IPS DF 6.9 (cell line): ENCODE results near the gene PDYN.

Source experiments
- DNase-seq: peaks from one replicate; pipeline ENCODE4 v3.0.0-alpha.2; 2013; ENCODE audit warnings: low read depth, low spot score
- H3K27ac ChIP-seq: one replicate; pipeline ENCODE4 v1.5.1; 2013; ENCODE audit warnings: low read length, control low read depth
- H3K27me3 ChIP-seq: 2 replicates; pipeline ENCODE4 v1.6.1; 2013; ENCODE audit warnings: mild to moderate bottlenecking, low read length; ENCODE audit not compliant: control insufficient read depth, insufficient read depth
- H3K36me3 ChIP-seq: 2 replicates; pipeline ENCODE4 v1.6.1; 2013; ENCODE audit warnings: low read length; ENCODE audit not compliant: control insufficient read depth, insufficient read depth
- H3K4me1 ChIP-seq: 2 replicates; pipeline ENCODE4 v1.6.1; 2013; ENCODE audit warnings: low read length; ENCODE audit not compliant: control insufficient read depth, insufficient read depth
- H3K4me3 ChIP-seq: 2 replicates; pipeline ENCODE4 v1.5.1; 2013; ENCODE audit warnings: mild to moderate bottlenecking, low read length
- H3K9me3 ChIP-seq: 2 replicates; pipeline ENCODE4 v1.6.1; 2013; ENCODE audit warnings: low read length, inconsistent platforms; ENCODE audit not compliant: control insufficient read depth, insufficient read depth
- WGBS: extraction: QIAGEN DNeasy Blood & Tissue Kit; methylation state at CpG from one replicate; pipeline ENCODE4 v1.1.7; 2013; ENCODE audit warnings: mixed read lengths, missing lambda C conversion rate; ENCODE audit not compliant: insufficient read length, insufficient coverage; 5-methylcytosine and 5-hydroxymethylcytosine counted together

Gene PDYN

DNA sequence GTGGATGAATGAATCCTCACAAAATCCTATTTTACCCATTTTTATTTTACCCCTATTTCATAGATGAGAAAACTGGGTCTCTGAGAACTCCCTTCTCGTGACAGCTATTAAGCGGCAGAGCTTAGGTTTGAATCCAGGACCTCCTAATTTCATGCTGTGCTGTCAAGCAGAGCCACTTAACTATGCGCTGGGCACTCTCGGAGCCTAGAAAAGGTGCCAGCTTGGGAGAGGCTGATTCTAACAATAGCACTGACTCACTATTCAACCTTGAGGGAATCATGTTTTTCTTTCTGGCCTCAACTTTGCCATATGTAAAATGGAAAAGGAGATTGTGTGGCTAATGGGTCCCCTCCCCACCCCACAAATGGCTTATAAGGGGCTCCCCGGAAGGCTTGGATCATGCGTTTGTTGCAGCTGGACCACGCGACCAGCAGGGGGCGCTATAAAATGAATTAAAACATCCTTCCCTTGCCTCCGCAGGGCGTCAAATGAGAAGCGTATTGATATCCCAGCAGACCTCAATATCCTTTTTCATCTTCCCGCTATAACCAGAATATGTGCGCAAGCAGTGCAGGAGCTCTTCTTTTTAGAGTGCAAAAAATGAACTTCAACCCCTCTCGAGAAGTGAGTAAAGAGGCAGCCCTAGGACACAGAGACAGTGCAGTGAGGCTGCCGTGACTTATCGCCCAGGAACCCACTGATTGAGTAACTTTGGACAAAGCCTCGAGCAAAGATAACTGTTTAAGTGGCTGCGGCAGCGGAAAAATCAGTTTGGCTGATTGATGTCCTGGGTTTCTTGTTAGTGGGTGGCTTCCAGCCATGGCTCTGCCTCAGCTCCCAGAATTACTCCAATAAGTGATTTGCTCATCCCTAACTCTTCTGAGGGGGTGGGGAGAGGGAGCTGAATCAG lies 12.8 kb upstream of the PDYN start:
- no CpG with 5 or more reads among the region's 20 CpGs for WGBS
- DNase-seq: peak; percentile 37
- H3K4me1 ChIP-seq: no peaks in the 10 kb centered on the region

DNA sequence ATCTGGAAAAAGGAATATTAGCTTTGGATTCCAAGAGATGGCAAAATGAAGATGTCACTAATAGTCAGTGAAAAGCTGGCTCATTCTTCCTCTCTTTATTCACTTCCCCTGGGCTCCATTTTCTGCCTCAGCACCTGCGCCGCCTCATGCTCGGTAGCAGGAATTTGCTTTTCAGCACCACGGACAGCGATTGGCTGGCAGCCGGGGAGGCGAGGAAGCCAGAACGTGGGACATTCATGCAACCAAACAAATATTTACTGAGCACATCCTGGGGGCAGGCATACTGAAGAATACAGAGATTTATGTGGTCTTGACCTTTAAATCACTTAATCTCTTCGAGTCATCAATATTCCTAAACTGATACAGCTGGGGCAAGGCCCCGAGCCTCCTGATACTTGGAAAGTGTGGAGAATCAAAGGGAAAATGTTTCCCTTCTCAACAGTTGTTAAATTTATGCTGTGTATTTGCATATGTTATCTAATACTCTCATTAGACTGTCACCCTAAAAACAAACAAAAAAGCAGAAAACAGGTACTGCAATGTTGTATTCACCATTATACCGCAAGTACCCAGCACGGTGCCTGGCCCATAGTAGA lies 12.1 kb upstream of the PDYN start:
- Histone ChIP-seq H3K36me3 (no peaks in the 10 kb centered on the region), H3K27me3 (no peaks in the 10 kb centered on the region), H3K4me3 (no peak overlapping the region), H3K9me3 (no peaks in the 10 kb centered on the region), H3K4me1 (no peaks in the 10 kb centered on the region), H3K27ac (no peak overlapping the region)
- DNase-seq: peak; percentile 50
- WGBS: no CpG with 5 or more reads among the region's 12 CpGs

More for the DNA sequence above, 12.8 kb upstream of the PDYN start:
- H3K27ac ChIP-seq: no peak overlapping the region
- H3K4me3 ChIP-seq: no peak overlapping the region
- H3K9me3 ChIP-seq: no peaks in the 10 kb centered on the region
- no peaks in the 10 kb centered on the region for H3K36me3 ChIP-seq
- no peaks in the 10 kb centered on the region for H3K27me3 ChIP-seq

DNA sequence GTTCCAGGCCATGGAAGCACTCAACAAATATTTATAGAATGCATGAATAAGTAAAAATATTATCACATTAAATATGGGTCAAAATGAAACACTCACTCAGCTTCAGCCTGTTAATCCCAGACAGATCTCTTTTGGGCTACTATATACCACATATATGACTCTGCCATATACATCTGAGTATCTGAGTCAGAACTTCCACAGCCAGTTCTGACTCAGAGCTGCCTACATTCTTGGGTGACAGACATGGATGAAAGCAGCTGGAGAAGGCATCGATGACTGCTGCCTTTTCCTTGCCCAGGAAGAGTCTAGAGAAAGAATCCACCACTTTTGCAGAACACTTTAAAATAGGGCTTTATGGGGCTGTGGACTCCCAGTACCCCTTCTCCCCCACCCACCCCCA lies 11.5 kb upstream of the PDYN start:
- Histone ChIP-seq H3K36me3 (no peaks in the 10 kb centered on the region), H3K27me3 (no peaks in the 10 kb centered on the region), H3K4me3 (no peak overlapping the region), H3K9me3 (no peaks in the 10 kb centered on the region), H3K27ac (no peak overlapping the region), H3K4me1 (no peaks in the 10 kb centered on the region)
- no CpG with 5 or more reads among the region's 1 CpG for WGBS
- DNase-seq: no peak

GRCh38 chr20:2004171-2004570 lies 10.3 kb upstream of the PDYN start:
- Histone ChIP-seq H3K27me3 (no peaks in the 10 kb centered on the region), H3K4me3 (no peak overlapping the region), H3K27ac (no peak overlapping the region), H3K4me1 (no peaks in the 10 kb centered on the region), H3K36me3 (no peaks in the 10 kb centered on the region), H3K9me3 (no peaks in the 10 kb centered on the region)
- no CpG with 5 or more reads among the region's 1 CpG for WGBS
- DNase-seq: no peak

DNA sequence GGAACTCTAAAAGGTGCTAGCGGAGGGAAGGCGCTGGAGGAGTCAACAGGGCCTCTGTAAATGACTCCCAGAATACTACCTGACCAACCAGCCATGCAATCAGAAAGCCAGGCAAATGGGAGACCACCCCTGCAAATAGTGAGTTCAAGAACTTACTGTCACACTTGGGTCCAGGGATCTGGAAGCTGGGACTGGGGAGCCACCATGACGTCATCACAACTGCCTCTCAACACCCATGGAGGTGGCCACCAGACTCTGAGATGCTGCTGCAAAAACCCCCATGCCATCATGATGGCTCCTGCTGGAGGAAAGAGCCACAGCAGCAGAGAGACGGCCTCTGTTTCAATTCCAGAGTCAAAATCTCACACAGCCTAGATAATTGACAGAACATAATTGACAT lies 8.5 kb upstream of the PDYN start:
- no CpG with 5 or more reads among the region's 4 CpGs for WGBS
- Histone ChIP-seq H3K27ac (no peak overlapping the region), H3K9me3 (no peaks in the 10 kb centered on the region), H3K4me3 (no peak overlapping the region), H3K4me1 (no peaks in the 10 kb centered on the region), H3K36me3 (no peaks in the 10 kb centered on the region), H3K27me3 (no peaks in the 10 kb centered on the region)
- no peak for DNase-seq

GRCh38 chr20:2001119-2001518 lies 7.3 kb upstream of the PDYN start:
- Histone ChIP-seq H3K36me3 (no peaks in the 10 kb centered on the region), H3K4me3 (no peak overlapping the region), H3K27me3 (no peaks in the 10 kb centered on the region), H3K4me1 (no peaks in the 10 kb centered on the region), H3K9me3 (no peaks in the 10 kb centered on the region), H3K27ac (no peak overlapping the region)
- no CpG with 5 or more reads among the region's 3 CpGs for WGBS
- DNase-seq: no peak

GRCh38 chr20:2000285-2000684 lies 6.4 kb upstream of the PDYN start:
- no peaks in the 10 kb centered on the region for H3K9me3 ChIP-seq
- WGBS: no CpG with 5 or more reads among the region's 6 CpGs
- no peaks in the 10 kb centered on the region for H3K27me3 ChIP-seq
- DNase-seq: no peak
- no peaks in the 10 kb centered on the region for H3K4me1 ChIP-seq
- H3K4me3 ChIP-seq: no peak overlapping the region
- H3K36me3 ChIP-seq: no peaks in the 10 kb centered on the region
- no peak overlapping the region for H3K27ac ChIP-seq

- no peaks in the 10 kb centered on the region for H3K9me3 ChIP-seq
- no peak overlapping the region for H3K4me3 ChIP-seq
- no peak for DNase-seq
- WGBS: no CpG with 5 or more reads among the region's 3 CpGs
- H3K36me3 ChIP-seq: no peaks in the 10 kb centered on the region
- no peak overlapping the region for H3K27ac ChIP-seq
- no peaks in the 10 kb centered on the region for H3K27me3 ChIP-seq
- H3K4me1 ChIP-seq: no peaks in the 10 kb centered on the region
Measured at GRCh38 chr20:1998715-1999114, 4.9 kb upstream of the PDYN start.

DNA sequence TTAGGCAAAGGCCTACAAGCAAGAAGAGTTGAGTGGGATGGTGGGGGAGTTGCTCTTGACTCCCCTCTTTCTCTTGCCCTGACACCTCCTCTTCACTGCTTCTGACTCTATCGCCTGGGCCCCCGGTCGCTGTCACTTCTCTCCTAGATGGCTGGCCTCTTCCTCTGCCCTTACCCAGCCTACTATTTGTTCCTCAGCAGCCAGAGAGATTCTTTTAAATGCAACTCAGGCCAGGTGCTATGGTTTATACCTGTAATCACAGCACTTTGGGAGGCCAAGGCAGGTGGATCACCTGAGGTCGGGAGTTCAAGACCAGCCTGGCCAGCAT lies 4.3 kb upstream of the PDYN start:
- no CpG with 5 or more reads among the region's 4 CpGs for WGBS
- Histone ChIP-seq H3K4me1 (no peaks in the 10 kb centered on the region), H3K9me3 (no peaks in the 10 kb centered on the region), H3K27me3 (no peaks in the 10 kb centered on the region), H3K27ac (no peak overlapping the region), H3K4me3 (no peak overlapping the region), H3K36me3 (no peaks in the 10 kb centered on the region)
- no peak for DNase-seq

DNA sequence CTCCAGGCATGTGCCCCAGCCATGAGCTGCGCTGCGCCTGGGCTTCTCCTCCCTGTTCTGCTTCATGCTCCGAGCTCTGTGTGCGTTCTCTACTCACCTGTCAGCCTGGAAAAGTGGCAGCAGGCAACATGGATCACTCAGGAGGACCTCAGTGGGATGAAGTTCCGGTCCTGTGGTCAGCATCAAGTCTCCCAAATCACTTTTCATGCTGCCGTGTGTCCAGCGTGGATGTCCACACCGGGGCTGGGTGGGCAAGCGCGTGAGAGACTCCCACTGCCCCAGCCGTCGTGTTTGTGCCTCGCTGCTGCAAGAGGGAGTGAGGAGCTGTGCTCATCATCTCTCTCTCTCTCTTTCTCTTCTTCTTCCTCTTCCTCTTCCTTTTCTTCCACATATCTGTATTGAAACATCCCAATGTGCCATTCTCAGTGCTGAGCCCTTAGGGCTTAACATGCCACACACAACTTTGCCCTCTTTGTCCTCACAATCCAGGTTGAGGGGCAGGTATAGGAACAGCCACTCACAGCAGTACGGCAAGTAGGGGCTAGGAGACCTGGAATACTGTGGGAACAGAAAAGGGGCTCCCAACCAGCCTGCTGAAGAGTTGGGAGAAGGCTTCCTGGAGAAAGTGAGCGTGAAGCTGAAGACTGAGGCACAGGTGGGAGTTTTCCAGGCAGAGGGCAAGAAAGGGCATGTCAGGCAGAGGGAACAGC lies 3.8 kb upstream of the PDYN start:
- WGBS: no CpG with 5 or more reads among the region's 15 CpGs
- no peak for DNase-seq
- no peaks in the 10 kb centered on the region for H3K36me3 ChIP-seq
- no peak overlapping the region for H3K27ac ChIP-seq
- no peaks in the 10 kb centered on the region for H3K9me3 ChIP-seq
- no peak overlapping the region for H3K4me3 ChIP-seq
- no peaks in the 10 kb centered on the region for H3K4me1 ChIP-seq
- H3K27me3 ChIP-seq: no peaks in the 10 kb centered on the region
